Measurements from ENCODE around the gene HTR3A.

The HTR3A gene

DNA sequence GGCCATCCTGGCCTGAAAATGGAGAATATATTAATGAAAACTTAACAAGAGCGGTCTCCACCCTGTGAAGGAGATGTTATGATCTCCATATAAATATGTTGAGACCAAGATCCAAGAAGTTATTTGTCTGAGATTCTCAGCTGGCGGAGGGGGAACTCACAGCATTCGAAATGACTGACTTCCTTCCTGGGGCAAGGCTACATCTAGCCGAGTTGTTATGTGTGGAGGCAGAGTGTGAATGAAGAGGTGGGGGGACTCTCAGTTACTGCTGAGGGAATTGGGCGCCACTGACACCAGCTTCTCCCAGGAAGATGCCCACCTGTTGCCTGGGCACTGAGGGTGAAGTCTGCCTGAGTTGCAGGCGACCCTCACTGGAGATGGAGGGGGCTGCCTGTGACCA lies 5.9 kb downstream of the HTR3A start:
- no peak for DNase-seq

DNA sequence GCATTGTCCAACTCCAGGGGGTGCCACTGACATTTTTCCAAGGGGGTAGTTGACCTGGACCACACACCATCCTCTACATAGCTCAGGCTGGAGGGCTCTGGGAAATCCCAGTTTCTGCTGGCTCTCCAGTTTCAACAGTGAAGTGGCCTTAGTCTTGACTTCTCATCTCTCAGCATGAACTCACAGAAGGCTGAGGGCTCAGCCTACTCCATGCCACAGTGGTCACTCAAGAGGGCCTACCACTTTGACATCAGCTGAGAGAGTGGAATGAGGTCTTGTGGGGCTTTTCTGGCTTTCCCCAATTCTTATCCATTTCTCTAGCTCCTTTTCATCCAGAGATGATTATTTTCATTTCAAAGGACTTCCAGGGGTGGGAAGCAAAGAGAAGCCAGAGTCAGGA lies 7.4 kb downstream of the HTR3A start:
- DNase-seq: no peak

DNA sequence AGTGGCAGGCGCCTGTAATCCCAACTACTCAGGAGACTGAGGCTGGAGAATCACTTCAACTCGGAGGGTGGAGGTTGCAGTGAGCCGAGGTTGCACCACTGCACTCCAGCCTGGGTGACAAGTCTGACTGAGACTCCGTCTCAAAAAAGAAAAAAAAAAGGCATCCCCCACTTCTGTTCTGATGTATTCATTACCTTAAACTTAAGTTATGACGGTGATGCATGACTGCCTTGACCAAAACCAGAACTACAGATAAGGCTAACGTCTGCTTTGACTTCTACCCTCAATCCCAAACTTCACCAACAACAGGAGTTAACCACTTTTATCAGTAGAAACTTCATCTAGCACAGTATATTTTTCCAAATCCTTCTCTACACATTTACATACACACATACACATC lies 9.9 kb downstream of the HTR3A start:
- no peak for DNase-seq

DNA sequence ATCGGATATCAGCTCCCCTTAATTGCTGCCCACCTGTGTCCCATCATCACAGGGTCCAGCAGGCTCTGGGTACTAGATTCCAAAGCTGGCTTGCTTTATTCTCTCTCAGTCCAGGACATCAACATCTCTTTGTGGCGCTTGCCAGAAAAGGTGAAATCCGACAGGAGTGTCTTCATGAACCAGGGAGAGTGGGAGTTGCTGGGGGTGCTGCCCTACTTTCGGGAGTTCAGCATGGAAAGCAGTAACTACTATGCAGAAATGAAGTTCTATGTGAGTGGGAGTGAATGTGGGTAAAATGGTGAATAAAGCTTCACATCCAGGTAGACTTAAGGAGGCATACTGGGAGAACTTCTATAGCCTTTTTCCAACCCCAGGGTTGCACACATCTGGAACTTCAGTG lies 11.0 kb downstream of the HTR3A start:
- no peak for DNase-seq

DNA sequence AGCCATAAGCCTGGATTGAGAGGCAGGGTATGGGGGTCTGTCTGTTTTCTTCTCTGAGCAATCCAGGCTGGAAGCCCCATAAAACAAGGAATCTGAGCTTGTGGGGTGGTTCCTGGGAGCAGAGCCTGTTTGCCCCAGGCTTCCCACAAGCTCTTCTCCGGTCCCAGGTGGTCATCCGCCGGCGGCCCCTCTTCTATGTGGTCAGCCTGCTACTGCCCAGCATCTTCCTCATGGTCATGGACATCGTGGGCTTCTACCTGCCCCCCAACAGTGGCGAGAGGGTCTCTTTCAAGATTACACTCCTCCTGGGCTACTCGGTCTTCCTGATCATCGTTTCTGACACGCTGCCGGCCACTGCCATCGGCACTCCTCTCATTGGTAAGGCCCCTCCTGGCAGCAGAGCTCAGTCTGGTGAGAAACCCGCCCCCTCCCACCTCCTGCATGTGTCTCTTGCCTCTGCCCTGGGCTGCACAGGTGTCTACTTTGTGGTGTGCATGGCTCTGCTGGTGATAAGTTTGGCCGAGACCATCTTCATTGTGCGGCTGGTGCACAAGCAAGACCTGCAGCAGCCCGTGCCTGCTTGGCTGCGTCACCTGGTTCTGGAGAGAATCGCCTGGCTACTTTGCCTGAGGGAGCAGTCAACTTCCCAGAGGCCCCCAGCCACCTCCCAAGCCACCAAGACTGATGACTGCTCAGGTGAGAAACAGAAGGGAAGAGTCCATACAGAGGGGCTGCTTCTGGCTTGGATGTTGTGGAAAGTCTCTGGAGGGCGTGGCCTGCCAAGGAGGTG lies 11.6 kb downstream of the HTR3A start:
- DNase-seq: no peak

DNA sequence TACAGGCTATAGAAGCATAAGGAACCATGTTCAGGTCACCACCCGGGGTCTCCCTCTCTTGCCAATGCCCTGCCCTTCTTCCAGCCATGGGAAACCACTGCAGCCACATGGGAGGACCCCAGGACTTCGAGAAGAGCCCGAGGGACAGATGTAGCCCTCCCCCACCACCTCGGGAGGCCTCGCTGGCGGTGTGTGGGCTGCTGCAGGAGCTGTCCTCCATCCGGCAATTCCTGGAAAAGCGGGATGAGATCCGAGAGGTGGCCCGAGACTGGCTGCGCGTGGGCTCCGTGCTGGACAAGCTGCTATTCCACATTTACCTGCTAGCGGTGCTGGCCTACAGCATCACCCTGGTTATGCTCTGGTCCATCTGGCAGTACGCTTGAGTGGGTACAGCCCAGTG lies 14.5 kb downstream of the HTR3A start:
- no peak for DNase-seq

DNA sequence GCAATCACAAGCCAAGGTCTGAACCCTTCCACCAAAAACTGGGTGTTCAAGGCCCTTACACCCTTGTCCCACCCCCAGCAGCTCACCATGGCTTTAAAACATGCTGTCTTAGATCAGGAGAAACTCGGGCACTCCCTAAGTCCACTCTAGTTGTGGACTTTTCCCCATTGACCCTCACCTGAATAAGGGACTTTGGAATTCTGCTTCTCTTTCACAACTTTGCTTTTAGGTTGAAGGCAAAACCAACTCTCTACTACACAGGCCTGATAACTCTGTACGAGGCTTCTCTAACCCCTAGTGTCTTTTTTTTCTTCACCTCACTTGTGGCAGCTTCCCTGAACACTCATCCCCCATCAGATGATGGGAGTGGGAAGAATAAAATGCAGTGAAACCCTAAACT lies 15.0 kb downstream of the HTR3A start:
- DNase-seq: no peak

DNA sequence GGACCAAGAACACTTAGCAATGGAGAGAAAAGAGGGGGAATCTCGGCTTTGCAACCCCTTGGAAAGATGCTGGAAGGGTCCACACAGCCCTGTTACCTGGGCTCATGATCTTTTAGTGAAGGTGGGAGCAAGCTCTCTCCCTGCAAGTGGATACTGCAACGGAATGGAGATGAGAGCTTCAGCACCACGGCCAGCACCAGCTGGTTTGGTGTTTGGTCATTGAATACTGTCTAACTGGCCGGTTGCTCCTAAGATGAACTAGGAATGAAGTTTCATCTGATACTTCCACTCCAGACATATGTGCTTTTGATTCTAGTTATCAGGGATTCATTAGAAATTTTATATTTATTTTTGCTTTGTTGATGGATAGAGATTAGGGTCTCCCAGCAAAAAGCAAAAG lies 16.3 kb downstream of the HTR3A start:
- no peak for DNase-seq

DNA sequence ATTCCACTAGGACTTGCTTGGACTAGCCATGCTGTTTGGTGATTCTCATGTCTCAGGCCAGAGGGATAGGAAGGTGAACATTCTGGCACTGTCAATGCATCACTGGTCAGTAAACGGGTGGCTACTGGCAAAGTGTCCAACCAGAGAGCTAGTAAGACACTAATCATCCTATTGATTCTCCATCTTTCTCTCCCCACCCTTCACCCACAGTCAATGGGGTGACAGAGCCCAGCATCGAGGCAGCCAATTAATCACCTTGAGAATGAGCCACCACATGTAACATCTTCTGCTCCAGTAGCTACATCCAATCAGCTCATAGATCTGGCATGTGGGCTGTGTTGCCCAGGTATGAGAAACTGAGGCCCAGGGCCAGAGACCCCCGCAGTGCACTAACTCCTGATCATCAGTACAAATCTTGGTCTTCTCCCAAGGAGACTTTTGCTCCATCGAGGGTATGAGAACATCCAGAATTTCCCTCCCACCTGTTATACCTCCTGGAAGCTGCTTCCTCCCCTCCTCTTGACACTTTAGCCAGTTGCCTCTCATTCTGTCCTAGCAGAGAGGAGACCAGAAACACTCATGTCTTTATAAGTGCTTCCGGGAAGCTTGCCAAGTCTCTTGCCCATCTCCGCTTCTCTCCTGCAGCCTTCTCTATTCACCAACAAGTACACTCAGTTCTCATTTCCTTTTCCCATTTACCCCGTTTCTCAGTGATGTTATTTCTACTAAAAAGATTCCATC lies 17.0 kb downstream of the HTR3A start:
- DNase-seq: no peak

DNA sequence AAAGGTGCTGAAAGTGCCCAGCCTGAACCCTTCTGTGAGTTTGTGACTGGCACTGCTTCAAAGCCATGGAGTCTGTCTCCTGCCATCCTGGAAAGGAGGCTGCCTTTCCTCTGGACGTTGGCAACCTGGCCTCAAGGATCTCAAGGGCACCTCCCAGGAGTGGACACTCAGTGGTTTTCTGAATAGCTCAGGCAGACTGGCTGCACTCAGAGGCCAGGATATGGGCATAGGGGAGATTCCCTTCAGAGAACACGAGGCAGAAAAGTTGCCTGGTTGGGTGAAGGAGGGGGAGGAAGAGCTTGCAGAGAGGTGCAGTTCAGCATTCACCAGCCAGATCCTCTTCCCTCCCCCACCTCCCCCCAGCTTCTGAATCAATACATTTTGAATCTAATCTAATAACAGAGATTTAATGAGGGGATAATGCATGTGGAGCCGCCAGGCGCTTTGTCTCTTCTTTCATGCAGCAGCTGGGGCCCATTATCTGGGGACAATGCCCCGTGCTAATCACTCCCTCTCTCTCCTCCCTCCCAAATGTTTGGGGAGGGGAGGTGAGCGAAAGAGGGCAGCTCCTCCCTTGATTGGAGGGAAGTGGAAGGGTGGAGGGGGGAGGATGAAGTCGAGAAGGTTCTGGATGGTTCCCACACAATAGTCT lies 17.7 kb downstream of the HTR3A start:
- no peak for DNase-seq

DNA sequence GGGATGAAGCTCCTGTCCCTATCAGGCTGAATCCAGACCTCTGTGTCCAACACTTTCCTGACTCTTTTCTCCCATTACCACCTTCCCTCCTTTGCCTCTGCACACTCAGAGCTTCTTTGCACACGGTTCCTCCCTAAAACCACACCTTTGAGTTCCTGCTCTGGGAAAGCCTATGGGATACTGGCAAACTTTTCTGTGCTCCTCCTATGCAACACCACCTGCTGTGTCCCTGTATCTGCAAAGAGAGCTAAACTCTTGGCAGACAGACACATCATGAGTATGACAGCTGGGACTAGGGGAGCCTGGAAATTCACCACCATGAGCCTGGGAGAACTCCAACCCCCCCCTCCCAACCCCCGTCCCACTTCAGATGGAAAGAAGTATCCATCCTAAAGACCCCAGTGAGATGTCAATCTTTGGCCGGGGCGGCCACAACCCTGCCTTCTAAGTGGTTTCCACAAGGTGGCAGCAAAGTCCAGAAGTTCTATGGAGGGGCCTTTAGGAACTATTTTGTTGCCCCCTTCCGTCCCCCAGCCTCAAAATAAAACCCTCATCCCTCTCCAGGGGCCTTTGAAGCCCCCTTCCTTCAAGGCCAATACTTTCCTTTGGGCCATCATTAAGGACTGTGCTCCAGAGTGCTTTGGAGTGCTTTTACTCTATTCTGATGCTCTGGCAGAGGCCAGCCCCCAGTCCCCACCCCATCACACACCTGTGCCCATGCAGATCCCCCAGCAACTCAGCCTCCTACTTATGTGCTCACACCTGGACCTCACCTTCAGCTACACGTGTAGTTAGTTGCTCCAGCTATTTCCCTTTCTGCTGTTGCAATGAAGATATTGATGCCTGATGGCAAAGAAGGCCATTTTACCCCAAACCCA lies 19.4 kb downstream of the HTR3A start:
- DNase-seq: no peak

DNA sequence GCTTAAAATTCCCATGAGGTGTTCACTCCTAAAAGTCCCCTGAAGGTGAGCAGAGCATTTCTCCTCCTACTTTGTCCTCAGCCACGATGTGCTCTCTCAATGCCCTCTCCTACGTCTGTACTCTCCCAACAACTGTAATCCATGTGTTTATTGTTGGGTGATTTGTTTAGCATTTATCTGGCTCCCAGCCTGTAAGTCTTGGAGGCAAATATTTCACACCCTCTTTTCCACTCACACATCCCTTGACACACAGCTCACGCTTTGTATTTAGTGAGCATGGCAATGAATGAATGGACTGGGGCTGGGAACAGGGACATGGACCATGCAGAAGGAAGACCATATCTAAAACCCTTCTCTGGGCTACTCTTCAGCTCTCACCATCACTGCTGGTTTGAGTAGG lies 22.6 kb downstream of the HTR3A start:
- DNase-seq: no peak

DNA sequence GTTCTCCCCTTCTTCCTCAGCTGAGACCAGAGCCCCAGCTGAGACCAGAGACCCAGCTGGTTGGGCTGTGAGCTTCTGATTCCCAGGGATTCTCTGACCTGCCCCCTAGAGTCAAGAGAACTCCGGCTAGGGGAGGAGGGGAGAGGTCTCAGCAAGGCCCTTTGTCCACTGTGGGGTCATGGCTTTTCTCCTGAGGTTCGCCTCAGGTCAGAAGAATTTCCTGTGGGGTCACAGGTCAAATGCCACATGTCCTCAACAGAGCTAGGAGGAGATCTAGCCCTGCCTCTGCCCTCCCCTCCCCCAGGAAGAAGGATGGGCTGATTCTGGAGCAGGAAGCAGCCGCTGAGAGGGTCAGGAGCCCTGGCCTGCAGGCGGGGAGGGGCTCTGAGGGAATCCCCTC lies 23.7 kb downstream of the HTR3A start:
- DNase-seq: no peak

DNA sequence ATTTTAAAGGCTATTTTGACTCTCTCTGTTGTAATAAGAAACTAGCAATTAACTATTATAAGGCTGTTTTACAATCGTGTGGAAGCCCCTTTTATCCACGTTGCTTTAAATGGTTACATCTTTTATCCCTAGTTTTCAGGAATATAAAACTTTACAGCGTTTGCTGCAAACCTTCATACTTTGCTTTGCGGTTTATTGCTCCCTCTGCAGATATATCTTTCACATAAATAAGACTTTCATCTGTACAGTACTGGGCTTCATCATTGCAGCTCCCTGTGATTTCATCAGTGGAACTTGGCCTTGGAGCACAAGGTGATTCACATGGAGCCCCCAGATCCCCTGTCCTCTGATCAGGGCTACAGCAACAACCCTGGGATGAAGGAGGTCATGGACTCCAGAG lies 25.6 kb downstream of the HTR3A start:
- DNase-seq: no peak

DNA sequence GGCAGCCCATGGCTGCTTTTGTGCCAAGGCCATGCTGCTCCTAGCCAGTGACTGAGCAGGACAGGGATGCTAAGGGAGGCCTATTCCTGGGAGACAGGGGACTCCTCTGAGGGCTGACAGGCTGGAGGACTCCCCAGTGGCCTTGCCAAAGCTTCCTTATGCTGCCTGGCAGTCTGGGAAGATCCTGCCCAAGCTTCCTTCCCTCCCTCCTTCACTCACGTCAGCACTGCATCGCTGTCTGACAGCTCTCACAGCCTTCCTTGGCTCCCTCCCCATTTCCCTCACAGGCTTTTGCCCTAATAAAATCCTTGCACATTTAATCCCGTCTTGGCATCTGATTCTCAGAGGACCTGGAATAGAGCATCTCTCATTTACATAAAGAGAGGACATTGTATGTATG lies 26.5 kb downstream of the HTR3A start:
- DNase-seq: no peak

DNA sequence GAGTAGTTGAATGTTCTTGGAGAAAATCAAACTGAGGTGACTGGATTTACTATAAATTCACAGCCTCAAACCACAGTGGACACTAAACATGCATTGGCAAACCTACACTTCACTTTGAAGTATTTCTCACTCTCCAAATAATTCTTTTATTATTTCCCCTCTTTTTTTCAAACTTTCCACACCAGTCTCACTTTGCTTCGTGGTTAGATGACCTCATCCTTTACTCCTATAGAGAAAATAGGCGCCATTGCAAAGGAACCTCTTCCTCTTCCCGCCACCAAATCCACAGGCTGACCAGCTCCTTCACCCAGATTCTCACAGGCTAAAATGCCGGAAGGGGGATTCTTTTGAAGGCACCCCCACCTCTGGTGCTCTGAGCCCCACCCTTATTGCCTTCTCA lies 33.4 kb downstream of the HTR3A start:
- no peak for DNase-seq

DNA sequence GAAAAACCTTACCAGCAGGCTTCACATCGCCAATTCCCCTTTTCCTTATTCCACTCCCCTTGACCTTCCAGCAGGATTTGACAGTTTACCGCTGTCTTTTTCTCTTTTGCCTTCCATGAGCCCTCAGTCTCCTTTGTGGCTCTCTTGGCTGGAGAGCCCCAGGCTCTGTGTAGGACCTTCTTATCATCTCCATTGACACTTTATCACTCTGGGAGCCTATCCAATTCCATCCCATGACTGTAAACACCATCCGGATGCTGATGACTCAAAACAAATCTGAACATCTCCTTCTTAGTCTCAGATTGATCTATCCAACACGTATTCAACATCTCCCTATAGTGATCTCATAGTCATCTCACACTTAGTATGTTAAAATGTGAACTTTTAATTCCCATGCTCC lies 36.0 kb downstream of the HTR3A start:
- DNase-seq: no peak

DNA sequence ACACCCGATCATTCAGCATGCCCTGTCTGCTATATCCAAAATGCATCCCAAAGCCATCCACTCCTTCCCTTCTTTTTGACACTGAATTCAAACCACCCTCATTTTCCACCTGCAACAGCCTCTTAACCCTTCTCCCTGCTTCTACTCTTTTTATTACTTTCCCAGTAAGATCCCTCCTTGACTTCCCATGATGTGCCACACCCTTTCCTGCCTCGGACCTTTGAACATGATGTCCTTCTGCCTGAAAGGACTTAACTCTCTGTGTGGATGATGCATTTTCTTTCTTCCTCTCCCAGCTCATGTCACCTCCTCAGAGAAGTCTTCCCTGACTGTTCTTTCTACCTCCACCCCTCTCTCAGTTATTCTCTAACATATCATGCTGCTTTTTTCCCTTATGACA lies 36.5 kb downstream of the HTR3A start:
- DNase-seq: no peak

DNA sequence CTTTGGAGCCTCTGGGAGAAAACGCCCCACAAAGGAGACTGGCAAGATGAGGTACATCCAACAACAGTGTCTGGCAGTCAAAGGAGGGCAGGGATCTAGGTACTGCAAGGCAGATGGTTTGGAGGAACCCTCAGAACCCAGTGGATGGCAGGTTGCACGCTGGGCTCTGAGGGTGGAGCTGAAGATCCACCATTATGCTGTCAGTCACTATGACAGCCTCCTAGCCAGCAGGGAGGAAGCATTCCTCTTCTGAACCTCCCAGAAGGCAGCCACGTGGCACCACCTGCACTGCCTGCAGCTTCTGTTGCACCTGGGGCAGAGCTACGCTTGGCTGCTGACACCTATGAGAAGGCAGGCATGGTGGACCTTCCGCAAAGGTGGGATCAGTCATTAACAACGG lies 40.2 kb downstream of the HTR3A start:
- no peak for DNase-seq

DNA sequence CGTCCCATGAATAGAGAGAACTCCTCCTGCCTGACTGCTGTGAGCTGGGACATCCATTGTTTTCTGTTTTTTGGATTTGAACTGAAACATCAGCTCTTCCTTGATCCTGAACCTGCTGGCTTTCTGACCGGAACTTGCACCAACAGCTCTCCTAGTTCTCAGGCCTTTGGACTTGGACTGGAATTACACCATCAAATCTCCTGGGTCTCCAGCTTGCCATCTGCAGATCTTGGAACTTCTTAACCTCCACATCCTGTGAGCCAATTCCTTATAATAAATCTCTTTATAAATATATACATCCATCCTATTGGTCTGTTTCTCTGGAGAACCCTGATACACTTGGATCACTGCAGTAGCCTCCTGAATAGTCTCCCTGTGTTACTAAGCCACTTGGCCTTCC lies 42.1 kb downstream of the HTR3A start:
- no peak for DNase-seq

DNA sequence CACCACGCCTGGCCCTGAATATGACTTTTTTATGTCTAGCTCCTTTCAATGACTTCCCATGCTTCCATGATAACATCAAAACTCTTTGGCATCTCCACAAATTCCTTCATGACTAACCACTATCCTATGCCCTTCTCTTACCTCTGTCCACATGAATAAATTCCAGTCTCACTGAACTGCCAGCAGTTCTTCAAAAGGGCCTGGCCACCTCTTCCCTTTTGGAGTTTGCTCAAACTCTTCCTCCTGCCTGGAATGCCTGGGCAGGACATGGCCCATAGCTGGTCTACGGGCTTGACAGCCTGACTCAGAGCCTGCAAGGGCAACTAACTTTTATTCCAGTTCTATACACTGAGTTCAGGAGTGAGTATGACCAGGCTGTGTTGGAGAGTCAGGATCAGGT lies 42.8 kb downstream of the HTR3A start:
- no peak for DNase-seq

DNA sequence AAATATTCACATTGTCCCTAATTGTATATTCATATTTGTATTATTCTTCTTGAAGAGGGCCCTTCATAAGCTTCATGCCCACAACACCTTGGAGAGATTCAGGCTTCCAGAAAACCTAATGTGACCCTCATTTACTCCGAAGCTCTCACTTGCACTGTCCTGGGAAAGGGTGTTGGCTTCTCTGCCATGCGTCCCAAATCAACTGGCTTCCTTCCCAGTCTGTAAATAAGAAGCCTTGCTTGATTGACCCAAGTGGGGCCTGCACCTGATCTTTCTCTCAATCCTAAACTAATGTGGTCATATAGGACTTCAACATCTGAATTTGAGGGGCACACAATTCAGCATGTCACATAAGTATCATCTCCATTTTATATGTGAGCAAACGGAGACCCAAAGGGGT lies 44.1 kb downstream of the HTR3A start:
- no peak for DNase-seq

DNA sequence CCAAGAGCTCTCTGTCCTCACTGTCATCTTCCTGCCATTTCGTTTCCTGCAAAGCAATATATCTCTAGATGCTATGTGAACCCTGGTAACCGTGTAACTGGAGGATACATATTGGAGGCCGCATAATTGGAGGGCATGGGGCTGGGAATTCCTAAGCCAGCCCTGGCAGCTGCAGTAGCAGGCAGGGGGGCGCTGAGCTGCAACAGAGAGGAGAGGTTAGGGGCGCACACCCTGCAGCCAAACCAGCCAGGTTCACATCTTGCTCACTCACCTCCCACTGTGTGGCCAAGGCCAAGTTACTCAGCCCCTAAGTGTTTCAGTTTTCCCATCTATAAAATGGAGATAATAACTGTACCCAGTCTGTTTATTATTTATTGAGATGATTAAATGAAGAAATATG lies 44.7 kb downstream of the HTR3A start:
- no peak for DNase-seq
